SK-N-SH (cell line): ENCODE data around the gene LRRN1. TPM values are rescaled to one million over a fixed set of nuclear protein-coding genes. Genes with fewer than 3 reads are reported as not detected.

Experiments
- CTCF ChIA-PET: fragments of 300-600, 350-600 bp; formaldehyde crosslinking; extraction: SDS; loops from one replicate; lab custom pipeline; 2021; lab: Yijun Ruan, JAX
- POLR2A ChIA-PET: fragments of 350-600 bp; sonication (Branson Sonifier 250); formaldehyde crosslinking; extraction: SDS; loops from one replicate; lab custom pipeline; 2020; ENCODE audit warnings: antibody characterized with exemption, inconsistent platforms; lab: Yijun Ruan, JAX
- DNase-seq: peaks from one replicate; pipeline ENCODE4 v3.0.0; 2012
- H2AFZ ChIP-seq: fragments of 200-600 bp; sonication (generic); 2 replicates; pipeline ENCODE4 v1.8.1; 2016; ENCODE audit warnings: antibody characterized with exemption, mild to moderate bottlenecking, low read depth
- H3F3A ChIP-seq: fragments of 200-600 bp; sonication (generic); replicated peaks from 2 replicates; pipeline ENCODE3; 2016; ENCODE audit warnings: antibody characterized with exemption, mild to moderate bottlenecking; ENCODE audit not compliant: insufficient read depth
- H3K27ac ChIP-seq, 2 experiments: fragments of 200-500 bp in 1 of 2; fragments of 200-600 bp in 1 of 2; sonication (Bioruptor generic) in 1 of 2; sonication (generic), shearing (Covaris generic) in 1 of 2; 2 replicates each; pipeline versions ENCODE4 v1.5.1 to v1.6.1; 2014 to 2016; ENCODE audit warnings: low read depth in 2 of 2, inconsistent platforms in 1 of 2, low read length in 1 of 2, mild to moderate bottlenecking in 1 of 2, mixed read lengths in 1 of 2
- H3K27me3 ChIP-seq: fragments of 200-600 bp; sonication (generic), shearing (Covaris generic); 2 replicates; pipeline ENCODE4 v1.6.1; 2016; ENCODE audit warnings: mixed run types; ENCODE audit not compliant: insufficient read depth
- H3K36me3 ChIP-seq, 2 experiments: fragments of 200-500 bp in 1 of 2; fragments of 200-600 bp in 1 of 2; sonication (Bioruptor generic) in 1 of 2; sonication (generic) in 1 of 2; replicated peaks in 1 of 2; 2 replicates each; pipeline versions ENCODE3 to v1.5.1; 2014 to 2016; ENCODE audit warnings: low read length in 1 of 2, mild to moderate bottlenecking in 1 of 2; ENCODE audit not compliant: insufficient read depth in 2 of 2, control insufficient read depth in 1 of 2
- H3K4me1 ChIP-seq, 2 experiments: fragments of 200-500 bp in 1 of 2; fragments of 200-600 bp in 1 of 2; sonication (Bioruptor generic) in 1 of 2; sonication (generic), shearing (Covaris generic) in 1 of 2; 2 replicates each; pipeline versions ENCODE4 v1.5.1 to v1.6.1; 2014 to 2016; ENCODE audit warnings: low read depth in 1 of 2, low read length in 1 of 2, mixed run types in 1 of 2; ENCODE audit not compliant: insufficient read depth in 2 of 2, control insufficient read depth in 1 of 2
- H3K4me2 ChIP-seq: fragments of 200-600 bp; sonication (generic), shearing (Covaris generic); 2 replicates; pipeline ENCODE4 v1.6.1; 2017; ENCODE audit warnings: mixed run types
- H3K4me3 ChIP-seq, 2 experiments: fragments of 200-500 bp in 1 of 2; fragments of 200-600 bp in 1 of 2; sonication (Bioruptor generic) in 1 of 2; sonication (generic), shearing (Covaris generic) in 1 of 2; 2 replicates each; pipeline versions ENCODE4 v1.5.1 to v1.8.1; 2014 to 2016; ENCODE audit warnings: low read depth in 2 of 2, inconsistent platforms in 1 of 2, low read length in 1 of 2, mild to moderate bottlenecking in 1 of 2, mixed read lengths in 1 of 2, moderate library complexity in 1 of 2
- H3K79me2 ChIP-seq: fragments of 200-600 bp; sonication (generic); 2 replicates; pipeline ENCODE4 v1.8.1; 2017; ENCODE audit warnings: mild to moderate bottlenecking; ENCODE audit not compliant: insufficient read depth
- H3K9ac ChIP-seq: fragments of 200-600 bp; sonication (generic); 2 replicates; pipeline ENCODE4 v1.6.1; 2017; ENCODE audit warnings: mixed run types
- H3K9me2 ChIP-seq: fragments of 200-600 bp; sonication (generic); 2 replicates; pipeline ENCODE4 v1.6.1; 2017; ENCODE audit warnings: mixed run types
- H3K9me3 ChIP-seq: fragments of 200-600 bp; sonication (generic); 2 replicates; pipeline ENCODE4 v1.6.1; 2017; ENCODE audit warnings: mixed run types, mild to moderate bottlenecking, moderate library complexity
- H4K20me1 ChIP-seq: fragments of 200-600 bp; sonication (generic); 2 replicates; pipeline ENCODE4 v1.6.1; 2017; ENCODE audit warnings: mild to moderate bottlenecking, mixed run types; ENCODE audit not compliant: insufficient read depth
- ELF1 ChIP-seq: IDR thresholded peaks from 2 replicates; pipeline ENCODE4 v1.4.0; 2012
- FOSL2 ChIP-seq: IDR thresholded peaks from 2 replicates; pipeline ENCODE4 v1.4.0; 2012; ENCODE audit warnings: low read depth, mild to moderate bottlenecking, moderate library complexity, borderline replicate concordance
- FOXM1 ChIP-seq: IDR thresholded peaks from 2 replicates; pipeline ENCODE4 v1.4.0; 2012; ENCODE audit warnings: low read depth, mild to moderate bottlenecking
- MEF2A ChIP-seq: IDR thresholded peaks from 2 replicates; pipeline ENCODE4 v1.4.0; 2012; ENCODE audit warnings: low read depth, borderline replicate concordance
- NRF1 ChIP-seq: IDR thresholded peaks from 2 replicates; pipeline ENCODE4 v1.6.1; 2012; ENCODE audit warnings: low read depth, mild to moderate bottlenecking, low read length
- SIN3A ChIP-seq: IDR thresholded peaks from 2 replicates; pipeline ENCODE4 v1.6.1; 2012; ENCODE audit warnings: low read depth, mild to moderate bottlenecking, low read length, moderate library complexity, borderline replicate concordance
- WGBS: methylation state at CpG from one replicate; pipeline ENCODE4 v1.1.6; 2017; ENCODE audit warnings: low lambda C conversion rate; 5-methylcytosine and 5-hydroxymethylcytosine counted together
- polyA plus RNA-seq, 3 experiments: library from polyadenylated mRNA; depleted of rRNA; stranded (reverse); fragments of >200 nt; gene quantifications; 2 replicates each; pipeline ENCODE4 v1.2.3, GENCODE V29; 2012
- TF ChIP-seq, protein P1 (sequence below): fragments of 200-600 bp; sonication (generic); IDR thresholded peaks from 2 replicates; pipeline ENCODE4 v1.6.1; 2017; ENCODE audit warnings: antibody characterized with exemption, mild to moderate bottlenecking, moderate library complexity
- TF ChIP-seq, protein P2 (sequence below): IDR thresholded peaks from 2 replicates; pipeline ENCODE4; 2012
- TF ChIP-seq, protein P3 (sequence below): fragments of 150-350 bp; IDR thresholded peaks from 2 replicates; pipeline ENCODE4 v1.6.1; 2017; ENCODE audit warnings: antibody characterized with exemption, low read length, low read depth, borderline replicate concordance
- TF ChIP-seq, protein P4 (sequence below): IDR thresholded peaks from 2 replicates; pipeline ENCODE4 v1.4.0; 2012; ENCODE audit warnings: low read depth, borderline replicate concordance

Gene LRRN1
- polyA plus RNA-seq, 1 of the 3 experiments (the other 2 are of a cell fraction) = 0.03 TPM

DNA sequence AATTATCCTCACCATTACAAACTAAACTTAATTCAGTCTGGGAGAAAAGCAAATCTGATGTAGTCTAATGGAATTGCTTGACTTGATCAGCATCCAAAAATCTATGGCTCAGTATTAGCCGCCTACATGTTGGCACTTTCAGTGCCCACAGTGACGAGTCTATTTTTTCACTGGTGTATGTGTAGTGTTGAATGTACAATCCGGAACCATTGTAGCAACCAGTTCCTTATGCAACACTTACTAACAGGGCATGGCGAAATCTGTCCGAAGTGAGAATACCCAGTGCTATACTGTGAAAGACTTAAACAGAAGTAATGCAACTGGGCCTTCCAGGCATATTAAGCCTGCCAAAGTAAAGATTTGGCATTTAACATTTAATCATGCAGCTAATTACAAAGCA is 18.6 kb downstream of the LRRN1 start:
- DNase-seq = no peak
- Histone ChIP-seq H3K9me3 (no peaks in the 10 kb centered on the region), H3K27ac (no peak overlapping the region), H3K4me3 (no peak overlapping the region), H4K20me1 (no peaks in the 10 kb centered on the region), H3F3A (no peaks in the 10 kb centered on the region), H3K9me2 (no peaks in the 10 kb centered on the region), H3K4me1 (no peaks in the 10 kb centered on the region), H3K79me2 (no peaks in the 10 kb centered on the region), H3K4me2 (no peak overlapping the region), H2AFZ (no peak overlapping the region), H3K27me3 (no peaks in the 10 kb centered on the region), H3K9ac (no peak overlapping the region), H3K36me3 (no peaks in the 10 kb centered on the region)
- ChIA-PET CTCF (no interaction called here), POLR2A (no interaction called here)
- TF ChIP-seq, protein P1, sequence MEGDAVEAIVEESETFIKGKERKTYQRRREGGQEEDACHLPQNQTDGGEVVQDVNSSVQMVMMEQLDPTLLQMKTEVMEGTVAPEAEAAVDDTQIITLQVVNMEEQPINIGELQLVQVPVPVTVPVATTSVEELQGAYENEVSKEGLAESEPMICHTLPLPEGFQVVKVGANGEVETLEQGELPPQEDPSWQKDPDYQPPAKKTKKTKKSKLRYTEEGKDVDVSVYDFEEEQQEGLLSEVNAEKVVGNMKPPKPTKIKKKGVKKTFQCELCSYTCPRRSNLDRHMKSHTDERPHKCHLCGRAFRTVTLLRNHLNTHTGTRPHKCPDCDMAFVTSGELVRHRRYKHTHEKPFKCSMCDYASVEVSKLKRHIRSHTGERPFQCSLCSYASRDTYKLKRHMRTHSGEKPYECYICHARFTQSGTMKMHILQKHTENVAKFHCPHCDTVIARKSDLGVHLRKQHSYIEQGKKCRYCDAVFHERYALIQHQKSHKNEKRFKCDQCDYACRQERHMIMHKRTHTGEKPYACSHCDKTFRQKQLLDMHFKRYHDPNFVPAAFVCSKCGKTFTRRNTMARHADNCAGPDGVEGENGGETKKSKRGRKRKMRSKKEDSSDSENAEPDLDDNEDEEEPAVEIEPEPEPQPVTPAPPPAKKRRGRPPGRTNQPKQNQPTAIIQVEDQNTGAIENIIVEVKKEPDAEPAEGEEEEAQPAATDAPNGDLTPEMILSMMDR = no peak
- 56% methylated on average over 5 of the region's 5 CpGs for whole genome bisulfite sequencing

DNA sequence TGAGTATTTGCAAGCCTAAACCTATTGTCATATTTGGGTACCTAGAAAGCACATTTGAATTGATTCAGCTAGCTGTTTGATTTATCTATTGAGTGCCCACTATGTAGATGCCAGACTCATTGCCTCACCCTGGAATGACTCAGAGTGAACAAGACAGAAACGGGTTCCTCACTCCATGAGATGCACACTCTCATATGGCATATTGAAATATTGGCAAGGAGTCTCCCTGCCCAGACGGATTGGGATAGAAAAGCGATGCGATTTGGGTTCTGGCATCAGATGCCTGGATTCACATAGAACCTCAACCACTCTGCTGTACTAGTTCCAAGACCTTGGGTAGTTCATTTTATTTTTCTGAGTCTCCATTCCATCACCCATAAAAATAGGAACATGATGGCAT is 22.5 kb downstream of the LRRN1 start:
- Histone ChIP-seq H3K36me3 (no peaks in the 10 kb centered on the region), H3K9ac (no peak overlapping the region), H3K27me3 (no peaks in the 10 kb centered on the region), H2AFZ (no peak overlapping the region), H3K4me1 (no peaks in the 10 kb centered on the region), H3K79me2 (no peaks in the 10 kb centered on the region), H4K20me1 (no peaks in the 10 kb centered on the region), H3K4me3 (no peak overlapping the region), H3K4me2 (no peak overlapping the region), H3K27ac (no peak overlapping the region), H3F3A (no peaks in the 10 kb centered on the region), H3K9me2 (no peaks in the 10 kb centered on the region), H3K9me3 (no peaks in the 10 kb centered on the region)
- POLR2A ChIA-PET = no interaction called here
- CTCF ChIA-PET = no interaction called here
- no peak for DNase-seq
- TF ChIP-seq SIN3A (no peak), FOSL2 (no peak)
- WGBS = 48% methylated on average over 4 of the region's 4 CpGs

DNA sequence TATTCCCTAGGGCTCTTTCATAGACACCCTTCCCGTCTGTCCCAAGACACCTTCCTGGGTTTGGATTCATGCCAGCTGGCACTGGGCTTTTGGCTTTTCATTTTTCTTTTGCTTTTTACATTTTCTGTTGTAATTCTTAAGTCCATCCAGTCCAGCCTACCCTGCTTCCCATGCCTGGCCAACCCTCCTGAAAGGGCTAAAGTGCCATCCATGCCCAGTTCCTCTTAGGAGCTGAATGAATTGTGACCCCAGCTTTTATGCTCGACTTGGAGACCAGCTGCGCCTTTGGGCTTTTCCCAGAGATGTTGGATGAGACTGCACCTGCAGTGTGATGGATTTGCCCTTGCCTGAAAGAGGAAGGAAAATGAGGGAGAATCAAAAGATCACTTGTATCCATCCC is 25.8 kb downstream of the LRRN1 start:
- WGBS = 30% methylated on average over 3 of the region's 3 CpGs
- Histone ChIP-seq H4K20me1 (no peaks in the 10 kb centered on the region), H3K4me1 (no peaks in the 10 kb centered on the region), H3K9me3 (no peaks in the 10 kb centered on the region), H3K36me3 (no peaks in the 10 kb centered on the region), H3F3A (no peaks in the 10 kb centered on the region), H3K4me3 (no peak overlapping the region), H3K79me2 (no peaks in the 10 kb centered on the region), H2AFZ (no peak overlapping the region), H3K27me3 (no peaks in the 10 kb centered on the region), H3K27ac (no peak overlapping the region), H3K9me2 (no peaks in the 10 kb centered on the region), H3K9ac (no peak overlapping the region), H3K4me2 (no peak overlapping the region)
- ChIA-PET POLR2A (no interaction called here), CTCF (no interaction called here)
- TF ChIP-seq NRF1 (no peak), SIN3A (no peak), ELF1 (no peak), MEF2A (no peak), FOXM1 (no peak)
- TF ChIP-seq, protein P2, sequence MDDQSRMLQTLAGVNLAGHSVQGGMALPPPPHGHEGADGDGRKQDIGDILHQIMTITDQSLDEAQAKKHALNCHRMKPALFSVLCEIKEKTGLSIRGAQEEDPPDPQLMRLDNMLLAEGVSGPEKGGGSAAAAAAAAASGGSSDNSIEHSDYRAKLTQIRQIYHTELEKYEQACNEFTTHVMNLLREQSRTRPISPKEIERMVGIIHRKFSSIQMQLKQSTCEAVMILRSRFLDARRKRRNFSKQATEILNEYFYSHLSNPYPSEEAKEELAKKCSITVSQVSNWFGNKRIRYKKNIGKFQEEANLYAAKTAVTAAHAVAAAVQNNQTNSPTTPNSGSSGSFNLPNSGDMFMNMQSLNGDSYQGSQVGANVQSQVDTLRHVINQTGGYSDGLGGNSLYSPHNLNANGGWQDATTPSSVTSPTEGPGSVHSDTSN = no peak
- TF ChIP-seq, protein P3, sequence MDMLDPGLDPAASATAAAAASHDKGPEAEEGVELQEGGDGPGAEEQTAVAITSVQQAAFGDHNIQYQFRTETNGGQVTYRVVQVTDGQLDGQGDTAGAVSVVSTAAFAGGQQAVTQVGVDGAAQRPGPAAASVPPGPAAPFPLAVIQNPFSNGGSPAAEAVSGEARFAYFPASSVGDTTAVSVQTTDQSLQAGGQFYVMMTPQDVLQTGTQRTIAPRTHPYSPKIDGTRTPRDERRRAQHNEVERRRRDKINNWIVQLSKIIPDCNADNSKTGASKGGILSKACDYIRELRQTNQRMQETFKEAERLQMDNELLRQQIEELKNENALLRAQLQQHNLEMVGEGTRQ = no peak
- TF ChIP-seq, protein P4, sequence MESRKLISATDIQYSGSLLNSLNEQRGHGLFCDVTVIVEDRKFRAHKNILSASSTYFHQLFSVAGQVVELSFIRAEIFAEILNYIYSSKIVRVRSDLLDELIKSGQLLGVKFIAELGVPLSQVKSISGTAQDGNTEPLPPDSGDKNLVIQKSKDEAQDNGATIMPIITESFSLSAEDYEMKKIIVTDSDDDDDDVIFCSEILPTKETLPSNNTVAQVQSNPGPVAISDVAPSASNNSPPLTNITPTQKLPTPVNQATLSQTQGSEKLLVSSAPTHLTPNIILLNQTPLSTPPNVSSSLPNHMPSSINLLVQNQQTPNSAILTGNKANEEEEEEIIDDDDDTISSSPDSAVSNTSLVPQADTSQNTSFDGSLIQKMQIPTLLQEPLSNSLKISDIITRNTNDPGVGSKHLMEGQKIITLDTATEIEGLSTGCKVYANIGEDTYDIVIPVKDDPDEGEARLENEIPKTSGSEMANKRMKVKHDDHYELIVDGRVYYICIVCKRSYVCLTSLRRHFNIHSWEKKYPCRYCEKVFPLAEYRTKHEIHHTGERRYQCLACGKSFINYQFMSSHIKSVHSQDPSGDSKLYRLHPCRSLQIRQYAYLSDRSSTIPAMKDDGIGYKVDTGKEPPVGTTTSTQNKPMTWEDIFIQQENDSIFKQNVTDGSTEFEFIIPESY = no peak
- no peak for DNase-seq
